ENCODE results near the gene NTMT1.
"Not testable (repeated sequence)": the region's sequence is repeated elsewhere in the genome, so short reads cannot be mapped to it uniquely, and the experiment has no call there.

Gene NTMT1

DNA sequence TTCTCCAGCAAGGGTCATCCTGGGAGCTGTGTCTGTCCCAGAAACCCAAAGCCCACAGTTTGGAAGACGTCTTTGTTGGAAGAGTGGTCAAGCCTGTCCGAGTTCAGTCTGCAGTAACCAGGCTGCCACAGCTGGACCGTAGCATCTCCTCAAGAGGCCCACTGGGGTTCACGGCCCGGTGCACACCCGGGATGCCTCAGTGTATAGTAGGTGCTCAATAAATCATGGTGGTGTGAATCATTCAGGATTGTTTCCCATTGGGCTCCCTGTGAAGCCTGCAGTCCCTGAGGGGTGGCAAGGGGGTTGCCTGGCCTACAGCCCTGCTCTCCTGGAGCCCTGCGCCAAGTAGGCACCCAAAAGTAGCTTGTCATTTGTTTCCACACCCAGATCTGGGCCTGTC, 29.2 kb downstream of the NTMT1 start:
- Histone ChIP-seq H3K4me3 (replicated peaks; ENCODE audit: insufficient read depth, low read length) (no peak overlapping the region), H3K27ac (replicated peaks) (no peak overlapping the region), H3K27me3 (ENCODE audit: insufficient read depth, poor library complexity, severe bottlenecking) (no peaks in the 10 kb centered on the region)
- no peak for DNase-seq (ENCODE audit: low read depth in 1 of 2, low spot score in 1 of 2)
- no peak for TF ChIP-seq CTCF (IDR thresholded peaks at IDR 0.05; ENCODE audit: insufficient read depth, low read length)
- TF ChIP-seq, protein P1, sequence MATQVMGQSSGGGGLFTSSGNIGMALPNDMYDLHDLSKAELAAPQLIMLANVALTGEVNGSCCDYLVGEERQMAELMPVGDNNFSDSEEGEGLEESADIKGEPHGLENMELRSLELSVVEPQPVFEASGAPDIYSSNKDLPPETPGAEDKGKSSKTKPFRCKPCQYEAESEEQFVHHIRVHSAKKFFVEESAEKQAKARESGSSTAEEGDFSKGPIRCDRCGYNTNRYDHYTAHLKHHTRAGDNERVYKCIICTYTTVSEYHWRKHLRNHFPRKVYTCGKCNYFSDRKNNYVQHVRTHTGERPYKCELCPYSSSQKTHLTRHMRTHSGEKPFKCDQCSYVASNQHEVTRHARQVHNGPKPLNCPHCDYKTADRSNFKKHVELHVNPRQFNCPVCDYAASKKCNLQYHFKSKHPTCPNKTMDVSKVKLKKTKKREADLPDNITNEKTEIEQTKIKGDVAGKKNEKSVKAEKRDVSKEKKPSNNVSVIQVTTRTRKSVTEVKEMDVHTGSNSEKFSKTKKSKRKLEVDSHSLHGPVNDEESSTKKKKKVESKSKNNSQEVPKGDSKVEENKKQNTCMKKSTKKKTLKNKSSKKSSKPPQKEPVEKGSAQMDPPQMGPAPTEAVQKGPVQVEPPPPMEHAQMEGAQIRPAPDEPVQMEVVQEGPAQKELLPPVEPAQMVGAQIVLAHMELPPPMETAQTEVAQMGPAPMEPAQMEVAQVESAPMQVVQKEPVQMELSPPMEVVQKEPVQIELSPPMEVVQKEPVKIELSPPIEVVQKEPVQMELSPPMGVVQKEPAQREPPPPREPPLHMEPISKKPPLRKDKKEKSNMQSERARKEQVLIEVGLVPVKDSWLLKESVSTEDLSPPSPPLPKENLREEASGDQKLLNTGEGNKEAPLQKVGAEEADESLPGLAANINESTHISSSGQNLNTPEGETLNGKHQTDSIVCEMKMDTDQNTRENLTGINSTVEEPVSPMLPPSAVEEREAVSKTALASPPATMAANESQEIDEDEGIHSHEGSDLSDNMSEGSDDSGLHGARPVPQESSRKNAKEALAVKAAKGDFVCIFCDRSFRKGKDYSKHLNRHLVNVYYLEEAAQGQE (IDR thresholded peaks at IDR 0.05; ENCODE audit: insufficient replicate concordance, low read depth): no peak
- TF ChIP-seq POLR2AphosphoS5 (IDR thresholded peaks at IDR 0.05; ENCODE audit: low read depth): no peak
- no peak for TF ChIP-seq SPI1 (IDR thresholded peaks at IDR 0.05; ENCODE audit: borderline replicate concordance, low read depth)
- no peak for TF ChIP-seq GABPA (IDR thresholded peaks at IDR 0.05; ENCODE audit: low read depth)

GRCh38 chr9:129655696-129656095, 29.7 kb downstream of the NTMT1 start:
- Histone ChIP-seq H3K4me3 (replicated peaks; ENCODE audit: insufficient read depth, low read length) (no peak overlapping the region), H3K27me3 (ENCODE audit: insufficient read depth, poor library complexity, severe bottlenecking) (no peaks in the 10 kb centered on the region), H3K27ac (replicated peaks) (no peak overlapping the region)
- TF ChIP-seq GABPA (IDR thresholded peaks at IDR 0.05; ENCODE audit: low read depth) (no peak), SPI1 (IDR thresholded peaks at IDR 0.05; ENCODE audit: borderline replicate concordance, low read depth) (peak; percentile 19; the same call in 1 of the 2 replicates)
- DNase-seq (ENCODE audit: low read depth in 1 of 2, low spot score in 1 of 2): peak in 1 of 2 experiments; percentile 20

DNA sequence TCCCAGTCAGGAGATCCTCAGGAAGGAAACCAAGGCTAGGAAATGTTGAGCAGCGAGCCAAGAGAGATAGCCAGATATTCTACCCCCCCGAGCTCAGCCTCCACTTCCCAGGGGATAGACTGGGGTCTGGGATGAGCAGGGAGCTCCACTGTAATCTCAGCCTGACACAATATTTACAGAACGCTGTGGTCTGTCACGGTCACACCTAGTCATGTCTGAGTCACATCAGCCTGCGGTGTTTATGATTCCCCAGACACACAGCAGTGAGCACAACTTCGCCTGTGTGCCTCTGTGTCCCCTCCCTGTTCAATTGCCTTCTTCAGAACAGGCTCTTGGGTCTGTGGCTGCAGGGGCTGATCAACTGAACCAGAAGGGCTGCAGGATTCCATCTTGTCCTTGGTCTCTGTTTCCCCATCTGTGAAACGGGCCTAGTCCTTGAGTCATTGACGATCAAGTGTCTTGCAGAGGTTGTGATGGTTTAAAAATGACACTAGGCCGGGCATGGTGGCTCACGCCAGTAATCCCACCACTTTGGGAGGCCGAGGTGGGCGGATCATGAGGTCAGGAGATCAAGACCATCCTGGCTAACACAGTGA, 30.9 kb downstream of the NTMT1 start:
- Histone ChIP-seq H3K27me3 (ENCODE audit: insufficient read depth, poor library complexity, severe bottlenecking) (peaks cover 2% of the 10 kb centered on the region), H3K27ac (replicated peaks) (no peak overlapping the region), H3K4me3 (replicated peaks; ENCODE audit: insufficient read depth, low read length) (no peak overlapping the region)
- no peak for DNase-seq (ENCODE audit: low read depth in 1 of 2, low spot score in 1 of 2)
- TF ChIP-seq CTCF (IDR thresholded peaks at IDR 0.05; ENCODE audit: insufficient read depth, low read length) (no peak), SPI1 (IDR thresholded peaks at IDR 0.05; ENCODE audit: borderline replicate concordance, low read depth) (no peak), GABPA (IDR thresholded peaks at IDR 0.05; ENCODE audit: low read depth) (no peak), POLR2AphosphoS5 (IDR thresholded peaks at IDR 0.05; ENCODE audit: low read depth) (no peak)
- TF ChIP-seq, protein P1 (IDR thresholded peaks at IDR 0.05; ENCODE audit: insufficient replicate concordance, low read depth): no peak

- Histone ChIP-seq H3K27me3 (ENCODE audit: insufficient read depth, poor library complexity, severe bottlenecking) (peaks cover 13% of the 10 kb centered on the region), H3K27ac (replicated peaks) (no peak overlapping the region), H3K4me3 (replicated peaks; ENCODE audit: insufficient read depth, low read length) (no peak overlapping the region)
- TF ChIP-seq GABPA (IDR thresholded peaks at IDR 0.05; ENCODE audit: low read depth) (no peak), SPI1 (IDR thresholded peaks at IDR 0.05; ENCODE audit: borderline replicate concordance, low read depth) (no peak)
- DNase-seq (ENCODE audit: low read depth in 1 of 2, low spot score in 1 of 2): no peak
Measured at GRCh38 chr9:129661029-129661428, 35.1 kb downstream of the NTMT1 start.

GRCh38 chr9:129662239-129662638, 36.3 kb downstream of the NTMT1 start:
- not testable (repeated sequence) for H3K27ac ChIP-seq (replicated peaks); H3K4me3 ChIP-seq (replicated peaks; ENCODE audit: insufficient read depth, low read length); DNase-seq (ENCODE audit: low read depth in 1 of 2, low spot score in 1 of 2)
- H3K27me3 ChIP-seq (ENCODE audit: insufficient read depth, poor library complexity, severe bottlenecking): peaks cover 20% of the 10 kb centered on the region
